SK-N-DZ (cell line): ENCODE data around the gene SMAP1.
"Not testable (repeated sequence)": the region's sequence is repeated elsewhere in the genome, so short reads cannot be mapped to it uniquely, and the experiment has no call there.

Experiments
- DNase-seq: peaks from one replicate; pipeline ENCODE4 v3.0.0-alpha.2; 2015; ENCODE audit warnings: low spot score

SMAP1 gene

DNA sequence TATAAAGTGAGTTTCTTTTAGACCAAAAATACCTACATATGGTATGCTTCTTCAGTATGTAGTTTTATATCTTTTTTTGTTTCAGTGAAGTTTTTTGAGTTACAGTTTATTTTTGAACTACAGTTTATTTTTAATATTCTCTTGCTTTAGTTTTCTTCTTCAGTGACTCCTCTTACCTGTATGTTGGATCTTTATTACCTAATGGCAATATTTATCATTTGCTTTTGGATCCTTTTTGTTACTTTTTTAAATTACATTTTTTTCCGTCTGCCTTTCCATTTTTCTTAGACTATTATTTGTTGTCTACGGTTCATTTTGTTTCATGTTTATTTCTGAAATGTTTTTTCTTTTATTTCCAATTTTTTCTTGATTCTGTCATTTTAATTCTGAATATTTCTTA is 71.9 kb downstream of the SMAP1 start:
- DNase-seq = no peak

DNA sequence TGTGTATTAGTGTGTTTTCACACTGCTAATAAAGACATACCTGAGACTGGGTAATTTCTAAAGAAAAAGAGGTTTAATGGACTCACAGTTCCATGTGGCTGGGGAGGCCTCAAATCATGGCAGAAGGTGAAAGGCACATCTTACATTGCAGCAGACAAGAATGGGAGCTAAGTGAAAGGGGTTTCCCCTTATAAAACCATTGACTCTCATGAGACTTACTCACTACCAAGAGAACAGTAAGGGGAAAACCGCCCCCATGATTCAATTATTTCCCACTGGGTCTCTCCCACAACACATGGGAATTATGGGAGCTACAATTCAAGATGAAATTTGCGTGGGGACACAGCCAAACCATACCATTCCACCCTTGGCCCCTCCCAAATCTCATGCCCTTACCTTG is 73.1 kb downstream of the SMAP1 start:
- not testable (repeated sequence) for DNase-seq

DNA sequence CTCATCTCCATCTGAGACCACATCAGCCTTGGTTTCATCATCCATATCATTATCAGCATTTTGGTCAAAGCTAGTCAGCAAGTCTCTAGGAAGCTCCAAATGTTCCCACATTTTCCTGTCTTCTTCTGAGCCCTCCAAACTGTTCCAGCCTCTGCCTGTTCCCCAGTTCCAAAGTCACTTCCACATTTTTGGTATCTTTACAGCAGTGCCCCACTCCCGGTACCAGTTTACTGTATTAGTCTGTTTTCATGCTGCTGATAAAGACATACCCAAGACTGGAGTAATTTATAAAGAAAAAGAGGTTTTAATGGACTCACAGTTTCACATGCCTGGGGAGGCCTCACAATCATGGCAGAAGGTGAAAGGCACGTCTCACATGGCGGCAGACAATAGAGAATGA is 74.8 kb downstream of the SMAP1 start:
- DNase-seq = not testable (repeated sequence)

DNA sequence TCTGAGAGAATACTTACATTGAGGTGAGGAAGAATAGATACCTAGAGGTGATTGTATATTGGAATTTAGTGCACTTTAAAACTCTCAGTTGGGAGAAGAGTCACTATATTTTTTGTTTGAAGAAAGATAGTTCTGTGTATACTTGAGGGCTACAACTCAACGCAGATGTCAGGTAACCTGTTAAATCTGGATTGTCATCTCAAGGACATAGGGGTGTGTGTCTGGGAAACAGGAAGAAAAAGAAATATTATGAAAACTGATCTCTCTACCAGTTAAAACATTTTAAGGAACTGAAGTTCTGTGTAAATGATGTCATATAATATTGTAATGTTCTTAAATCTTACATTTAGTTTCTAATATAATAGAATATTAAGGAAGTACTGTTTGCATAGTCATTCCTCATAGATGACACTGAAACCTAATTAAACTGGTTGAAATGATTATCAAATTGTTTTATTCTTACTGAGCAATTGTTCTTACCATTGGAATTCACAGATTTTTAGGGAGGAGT is 86.2 kb downstream of the SMAP1 start:
- no peak for DNase-seq

DNA sequence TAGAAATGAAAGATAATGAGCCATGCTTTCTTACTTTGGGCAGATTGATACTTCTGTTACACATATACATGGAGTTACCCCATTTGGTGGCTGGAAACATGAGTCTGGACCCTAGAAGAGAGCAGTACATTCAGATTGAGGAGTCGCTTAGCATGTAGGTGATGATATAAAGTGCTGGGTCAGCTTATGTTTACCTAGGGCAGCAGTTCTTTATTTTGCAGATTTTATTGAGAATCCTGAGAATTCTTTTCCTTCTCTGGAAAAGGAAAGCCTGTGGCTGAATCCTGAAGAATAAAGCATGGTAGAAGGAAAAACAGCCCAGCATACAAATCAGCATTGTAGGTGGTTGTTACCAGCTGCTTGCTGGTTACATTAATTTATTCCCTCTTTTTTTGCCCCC is 91.2 kb downstream of the SMAP1 start:
- no peak for DNase-seq

DNA sequence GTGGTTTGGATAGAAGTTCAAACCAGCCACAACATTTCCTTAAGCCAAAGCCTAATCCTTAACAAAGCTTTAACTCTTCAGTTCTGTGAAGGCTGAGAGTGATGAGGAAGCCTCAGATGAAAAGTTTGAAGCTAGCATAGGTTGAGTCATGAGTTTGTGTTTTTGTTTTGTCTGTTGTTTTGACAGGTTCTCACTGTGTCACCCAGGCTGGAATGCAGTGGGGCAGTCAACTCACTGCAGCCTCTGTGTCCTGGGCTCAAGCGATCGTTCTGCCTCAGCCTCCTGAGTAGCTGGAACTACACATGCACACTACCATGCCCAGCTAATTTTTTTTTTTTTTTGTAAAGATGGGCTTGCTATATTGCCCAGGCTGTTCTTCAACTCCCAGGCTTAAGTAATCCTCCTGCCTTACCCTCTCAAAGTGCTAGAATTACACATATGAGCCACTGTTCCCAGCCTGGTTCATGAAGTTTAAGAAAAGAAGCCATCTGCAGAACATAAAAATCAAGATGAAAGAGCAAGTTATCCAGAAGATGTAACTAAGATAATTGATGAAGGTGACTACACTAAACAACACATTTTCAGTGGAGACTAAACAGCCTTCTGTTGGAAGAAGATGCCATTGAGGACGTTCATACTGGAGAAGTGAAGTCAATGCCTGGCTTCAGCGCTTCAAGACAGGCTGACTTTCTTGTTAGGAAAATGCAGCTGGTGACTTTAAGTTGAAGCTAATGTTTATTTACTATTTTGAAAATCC is 96.2 kb downstream of the SMAP1 start:
- no peak for DNase-seq

DNA sequence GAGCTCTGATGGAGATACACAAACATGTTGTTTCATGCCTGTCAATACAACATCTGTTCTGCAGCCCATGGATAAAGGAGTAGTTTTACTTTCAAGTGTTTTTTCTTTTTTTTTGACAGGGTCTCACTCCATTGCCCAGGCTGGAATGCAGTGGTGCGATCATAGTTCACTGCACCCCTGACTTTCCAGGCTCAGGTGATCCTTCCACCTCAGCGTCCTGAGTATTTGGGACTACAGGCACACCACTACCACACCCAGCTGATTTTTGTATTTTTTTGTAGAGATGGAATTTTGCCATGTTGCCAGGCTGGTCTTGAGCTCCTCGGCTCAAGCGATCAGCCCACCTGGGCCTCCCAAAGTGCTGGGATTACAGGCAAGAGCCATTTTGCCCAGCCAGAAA is 97.0 kb downstream of the SMAP1 start:
- no peak for DNase-seq

DNA sequence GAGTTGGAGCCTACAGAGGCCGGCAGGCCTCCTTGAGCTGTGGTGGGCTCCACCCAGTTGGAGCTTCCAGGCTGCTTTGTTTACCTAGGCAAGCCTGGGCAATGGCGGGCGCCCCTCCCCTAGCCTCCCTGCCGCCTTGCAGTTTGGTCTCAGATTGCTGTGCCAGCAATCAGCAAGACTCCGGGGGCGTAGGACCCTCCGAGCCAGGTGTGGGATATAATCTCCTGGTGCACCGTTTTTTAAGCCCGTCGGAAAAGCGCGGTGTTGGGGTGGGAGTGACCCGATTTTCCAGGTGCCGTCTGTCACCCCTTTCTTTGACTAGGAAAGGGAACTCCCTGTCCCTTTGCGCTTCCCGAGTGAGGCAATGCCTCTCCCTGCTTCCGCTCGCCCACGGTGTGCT is 103.7 kb downstream of the SMAP1 start:
- DNase-seq = not testable (repeated sequence)

DNA sequence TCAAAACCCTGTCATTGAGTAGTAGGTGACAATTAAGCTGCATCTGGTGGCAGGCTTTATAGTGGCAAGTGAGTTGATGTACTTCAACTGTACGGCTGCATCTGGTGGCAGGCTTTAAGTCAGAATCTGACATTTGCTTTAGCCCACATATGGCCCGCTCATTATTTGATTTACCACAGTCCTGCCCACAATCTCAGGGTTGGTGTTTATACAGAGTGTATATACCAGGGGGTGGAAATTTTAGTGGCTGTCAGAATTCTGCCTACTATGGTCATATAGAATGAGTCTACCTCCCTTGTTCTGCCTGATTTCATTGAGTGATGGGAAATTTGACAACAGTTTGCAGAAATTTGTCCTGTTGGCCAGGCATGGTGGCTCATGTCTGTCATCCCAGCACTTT is 112.3 kb downstream of the SMAP1 start:
- no peak for DNase-seq

DNA sequence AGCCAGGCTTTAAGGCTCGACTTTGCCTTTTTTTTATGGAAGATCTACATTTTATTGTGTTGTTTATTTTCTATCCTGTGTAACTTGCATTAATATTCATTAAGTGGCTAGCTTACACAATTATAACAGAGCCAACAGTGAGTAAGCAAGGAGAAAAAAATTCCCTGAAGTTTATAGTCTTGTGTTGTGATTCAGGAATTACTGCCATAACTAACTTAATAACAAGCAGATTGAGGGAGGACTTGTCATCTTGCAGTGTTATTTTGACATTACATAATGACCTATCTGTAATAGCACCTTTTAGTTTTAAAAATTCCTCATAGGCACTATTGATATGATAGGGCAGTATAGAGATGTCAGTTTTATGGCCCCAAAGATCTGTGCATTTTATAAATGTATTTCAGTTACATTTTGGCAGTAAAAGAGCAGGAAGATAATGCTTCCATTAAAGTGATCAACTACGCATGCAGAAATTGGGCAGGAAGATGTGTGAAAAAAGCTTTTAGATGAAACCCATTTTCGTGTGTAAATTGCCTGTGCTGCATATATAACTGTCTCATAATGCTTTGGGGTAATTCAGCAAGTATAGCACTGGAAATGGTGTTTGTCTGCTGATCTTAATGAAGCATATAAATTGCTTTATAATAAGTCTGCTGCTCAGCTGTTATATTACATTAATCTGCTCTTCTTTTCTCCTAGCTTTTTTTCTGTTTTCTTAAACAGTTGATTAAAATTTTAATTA is 123.0 kb downstream of the SMAP1 start:
- DNase-seq = no peak

DNA sequence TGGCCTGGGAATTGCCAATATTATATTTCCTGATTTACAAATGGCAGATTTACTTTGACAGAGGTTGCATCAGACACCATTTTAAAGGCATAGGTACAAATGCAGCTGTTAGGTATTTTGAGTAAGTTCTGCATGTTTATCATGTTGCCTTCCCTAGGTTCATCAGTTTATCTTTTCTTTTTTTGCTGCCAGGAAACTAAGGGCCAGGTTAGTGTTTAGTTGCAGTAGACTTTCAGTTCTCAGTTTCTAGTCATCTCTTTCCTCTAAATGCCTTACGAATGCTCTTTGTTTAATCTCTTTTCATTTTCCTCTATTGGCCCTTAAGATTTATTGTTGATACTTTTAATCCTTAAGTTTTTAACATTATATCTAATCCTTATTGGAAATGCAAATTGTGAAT is 129.9 kb downstream of the SMAP1 start:
- no peak for DNase-seq

DNA sequence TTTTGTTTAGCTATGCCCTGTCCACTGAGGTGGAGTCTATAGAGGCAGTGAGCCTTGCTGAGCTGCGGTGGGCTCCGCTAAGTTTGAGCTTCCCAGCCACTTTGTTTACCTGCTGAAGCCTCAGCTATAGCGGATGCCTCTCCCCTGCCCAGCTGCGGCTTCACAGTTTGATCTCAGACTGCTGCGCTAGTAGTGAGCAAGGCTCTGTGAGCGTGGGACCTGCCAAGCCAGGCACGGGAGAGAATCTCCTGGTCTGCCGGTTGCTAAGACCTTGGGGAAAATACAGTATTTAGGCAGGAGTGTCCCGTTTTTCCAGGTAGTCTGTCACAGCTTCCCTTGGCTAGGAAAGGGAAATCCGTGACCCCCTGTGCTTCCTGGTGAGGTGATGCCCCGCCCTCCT is 138.4 kb downstream of the SMAP1 start:
- no peak for DNase-seq

DNA sequence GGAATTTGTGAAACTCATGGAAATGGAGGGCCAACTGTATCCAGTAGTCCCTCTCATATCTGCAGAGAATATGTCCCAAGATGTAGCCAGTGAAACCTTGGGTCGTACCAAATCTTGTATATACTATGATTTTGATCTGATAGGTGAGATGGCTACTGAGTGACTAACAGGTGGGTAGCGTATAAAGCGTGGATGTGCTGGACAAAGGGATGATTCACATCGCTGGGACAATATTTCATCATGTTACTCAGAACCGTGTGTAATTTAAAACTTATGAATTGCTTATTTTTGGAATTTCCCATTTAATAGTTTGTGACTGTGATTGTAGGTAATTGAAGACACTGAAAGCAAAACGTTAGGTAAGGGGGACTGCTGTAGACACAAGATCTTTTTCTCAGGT is 144.1 kb downstream of the SMAP1 start:
- no peak for DNase-seq

DNA sequence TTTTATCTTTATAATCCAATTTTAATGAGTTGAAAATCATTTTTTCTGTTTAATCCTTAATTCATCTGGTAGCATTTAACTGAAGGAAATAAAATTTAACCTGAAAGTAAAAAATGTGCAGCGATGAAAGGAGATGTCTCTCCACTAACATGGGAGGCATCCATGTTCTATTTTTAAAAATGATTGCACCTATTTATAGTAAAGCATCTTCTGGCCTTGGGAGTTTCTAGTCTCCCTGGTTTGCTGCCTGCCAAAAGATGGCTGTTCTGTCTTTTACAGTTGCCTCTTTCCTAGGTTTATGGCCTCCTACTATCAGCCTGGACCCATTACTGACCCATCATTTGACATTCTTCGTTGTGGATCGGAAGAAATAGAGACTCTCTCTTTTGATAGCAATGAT is 146.2 kb downstream of the SMAP1 start:
- no peak for DNase-seq

DNA sequence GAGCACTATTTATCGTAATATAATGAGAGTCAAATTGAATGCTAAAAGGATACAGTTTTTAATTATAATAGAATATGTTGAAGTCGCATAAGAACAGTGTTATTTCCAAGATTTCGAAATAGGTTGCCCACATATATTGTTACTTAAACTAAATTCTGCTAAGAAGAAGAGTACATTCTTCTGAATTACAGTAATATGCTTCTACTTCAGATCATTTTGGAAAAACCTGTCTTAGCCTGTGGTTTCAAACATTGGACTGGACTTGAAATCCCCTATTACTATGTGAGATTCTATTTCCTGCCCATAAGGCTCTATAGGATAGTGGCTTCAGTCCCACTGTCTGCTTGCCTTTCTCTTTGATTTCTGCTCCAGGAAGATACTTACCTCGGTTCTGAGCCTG is 152.0 kb downstream of the SMAP1 start:
- no peak for DNase-seq

DNA sequence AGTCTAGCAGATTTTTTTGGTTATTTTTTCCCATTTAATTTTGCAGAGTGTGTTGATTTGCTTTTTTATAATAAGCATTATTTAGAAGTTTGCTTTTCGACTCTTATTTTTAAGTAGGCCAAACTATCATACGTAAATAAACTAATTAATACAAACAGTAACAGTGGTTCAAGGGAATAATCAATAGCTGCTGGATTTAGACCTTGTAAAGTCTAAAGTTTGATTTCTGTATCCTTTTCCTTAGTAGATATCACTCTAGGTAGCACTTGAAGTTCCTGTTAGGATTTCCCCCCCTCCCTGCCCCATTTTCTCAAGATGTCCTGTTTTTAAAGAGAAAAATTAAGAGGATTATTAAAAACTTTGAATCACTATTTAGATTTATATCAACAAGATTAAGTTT is 153.1 kb downstream of the SMAP1 start:
- DNase-seq = no peak

DNA sequence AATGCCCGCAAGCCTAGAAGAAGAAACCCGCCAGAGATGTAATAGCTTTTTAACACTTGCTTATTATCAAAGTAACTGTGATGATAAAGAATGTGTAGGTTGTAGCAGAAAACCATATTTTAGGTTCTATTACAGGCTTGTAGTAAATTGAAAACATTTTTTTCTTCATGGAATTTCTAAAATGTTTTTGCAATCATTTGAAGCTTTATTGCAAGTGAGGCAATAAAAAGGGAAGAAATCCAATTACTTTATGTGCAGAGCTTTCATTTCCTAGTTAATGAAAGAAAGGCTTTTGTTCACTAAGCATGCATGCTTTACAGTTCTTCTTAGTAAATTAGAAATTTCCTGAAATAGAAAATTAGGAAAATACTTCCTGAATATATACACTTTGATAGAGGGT is 154.1 kb downstream of the SMAP1 start:
- no peak for DNase-seq

DNA sequence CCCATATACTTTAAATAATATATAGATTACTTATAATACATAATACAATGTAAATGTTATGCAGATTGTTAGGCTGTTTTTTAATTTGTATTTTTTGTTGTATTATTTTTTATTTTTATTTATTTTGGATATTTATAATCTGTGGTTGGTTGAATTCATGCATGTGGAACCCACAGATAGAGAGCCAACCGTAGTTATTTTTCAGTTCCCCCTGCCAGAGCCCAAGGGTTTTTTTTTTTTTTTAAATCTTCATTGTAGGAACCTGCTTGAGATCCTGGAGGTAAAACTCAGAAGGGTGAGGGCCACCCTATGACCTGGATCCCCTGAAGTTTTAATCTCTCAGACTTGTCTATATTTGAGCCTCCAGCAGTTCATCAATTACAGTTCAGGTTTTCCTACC is 156.0 kb downstream of the SMAP1 start:
- DNase-seq = no peak

DNA sequence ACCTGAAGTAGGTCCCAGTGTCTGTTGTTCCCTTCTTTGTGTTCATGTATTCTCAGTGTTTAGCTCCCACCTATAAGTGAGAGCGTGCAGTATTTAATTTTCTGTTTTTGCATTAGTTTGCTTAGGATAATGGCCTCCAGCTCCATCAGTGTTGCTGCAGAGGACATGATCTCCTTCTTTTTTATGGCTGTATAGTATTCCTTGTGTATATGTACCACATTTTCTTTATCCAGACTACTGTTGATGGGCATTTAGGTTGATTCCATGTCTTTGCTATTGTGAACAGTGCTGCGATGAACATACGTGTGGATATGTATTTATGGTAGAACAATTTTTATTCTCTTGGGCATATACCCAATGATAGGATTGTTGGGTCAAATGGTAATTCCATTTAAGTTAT is 163.7 kb downstream of the SMAP1 start:
- DNase-seq = no peak

DNA sequence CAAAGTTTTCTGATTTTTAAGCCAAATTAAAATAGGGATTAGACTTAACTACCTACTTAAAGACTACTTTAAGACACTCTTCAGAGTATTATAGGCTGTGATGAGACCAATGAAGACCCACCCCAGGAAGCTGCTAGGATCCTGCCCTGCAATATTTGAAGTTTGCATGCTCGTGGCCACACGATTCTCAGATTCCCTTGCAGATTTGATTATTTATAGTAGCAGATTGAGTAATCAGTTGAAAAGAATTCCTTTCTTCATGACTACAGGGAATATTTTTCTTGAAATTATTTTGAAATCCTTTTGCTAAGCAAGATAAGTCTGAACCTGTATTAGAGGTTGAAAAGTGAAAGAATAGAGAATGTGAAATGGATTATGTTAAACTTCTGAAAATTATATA is 166.8 kb downstream of the SMAP1 start:
- DNase-seq = no peak

DNA sequence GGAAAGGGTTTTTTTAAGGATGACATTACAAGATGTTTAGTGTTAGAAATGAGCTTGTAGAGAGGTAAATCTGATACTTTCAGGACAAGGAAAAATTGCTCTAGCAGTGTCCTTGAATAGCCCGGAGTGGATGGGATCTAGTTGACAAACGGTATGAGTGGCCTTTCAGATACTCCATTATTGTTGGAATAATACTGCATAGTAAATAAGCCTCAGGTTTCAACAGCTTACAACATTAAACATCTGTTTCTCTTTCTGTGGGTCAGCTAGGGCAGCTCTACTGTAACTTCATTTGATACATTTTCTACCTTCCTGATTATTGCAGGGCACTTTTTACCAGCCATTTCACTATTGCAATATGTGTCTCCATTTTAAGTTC is 171.2 kb downstream of the SMAP1 start:
- DNase-seq = no peak

DNA sequence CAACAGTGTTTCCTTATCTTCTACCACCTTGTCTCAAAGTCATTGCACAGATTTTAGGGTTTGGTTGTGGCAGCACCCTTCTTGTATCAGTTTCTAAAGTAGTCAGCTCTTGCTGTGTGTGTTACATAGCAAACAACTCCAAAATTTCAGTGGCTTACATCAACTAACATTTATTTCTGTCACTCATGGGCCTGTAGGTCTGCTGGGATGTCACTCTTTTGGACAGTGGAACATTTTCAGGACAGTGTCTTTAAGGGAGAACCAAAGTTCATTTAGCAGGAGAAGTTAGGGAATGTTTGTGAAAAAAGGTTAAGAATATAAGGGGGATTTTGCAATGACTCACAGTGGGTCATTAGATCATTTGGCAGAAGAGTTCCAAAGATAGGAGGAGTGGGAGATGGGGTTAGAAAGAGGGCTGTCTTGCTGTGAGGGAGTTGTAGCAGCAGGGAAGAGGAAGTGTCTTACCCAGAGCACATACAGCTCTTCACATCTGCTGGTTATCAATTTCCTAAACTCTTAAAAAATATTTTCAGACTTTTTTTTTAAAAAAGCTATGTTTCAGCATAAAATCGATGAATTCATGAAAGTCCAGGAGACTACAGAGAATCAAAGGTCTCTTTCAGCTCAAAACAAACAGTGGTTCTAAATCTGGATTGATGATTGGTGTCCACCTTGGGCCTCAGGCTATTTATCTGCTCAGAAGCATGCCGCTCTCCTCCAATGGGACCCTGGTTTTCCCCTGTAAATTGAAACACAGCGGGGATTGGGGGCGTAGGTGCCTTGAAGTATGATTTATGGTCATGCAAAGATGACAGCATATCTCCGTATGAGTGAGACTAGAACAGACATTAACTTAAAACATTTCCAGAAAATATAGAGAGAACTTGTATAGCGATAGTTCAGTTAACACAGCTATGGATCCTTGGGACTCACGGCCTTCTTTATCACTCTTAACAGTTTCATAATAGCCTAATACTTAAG is 171.9 kb downstream of the SMAP1 start:
- no peak for DNase-seq
